SU-DHL-6 (cell line): ENCODE results near the gene CFAP298.

Source experiments
- H2AFZ ChIP-seq: fragments of 200-600 bp; sonication (generic); 2 replicates; pipeline ENCODE4 v1.6.1; 2014; ENCODE audit warnings: low read depth, mild to moderate bottlenecking, moderate library complexity, mixed read lengths, antibody characterized with exemption, low read length; ENCODE audit not compliant: severe bottlenecking
- H3F3A ChIP-seq: fragments of 200-600 bp; shearing (Covaris generic); 2 replicates; pipeline ENCODE4 v1.6.0; 2016; ENCODE audit warnings: antibody characterized with exemption, mild to moderate bottlenecking; ENCODE audit not compliant: insufficient read depth
- H3K27ac ChIP-seq: fragments of 200-600 bp; sonication (generic); 2 replicates; pipeline ENCODE4 v1.5.1; 2016; ENCODE audit warnings: low read depth, mild to moderate bottlenecking, low read length, moderate library complexity, mixed read lengths
- H3K27me3 ChIP-seq: fragments of 200-600 bp; sonication (generic), shearing (Covaris generic); 2 replicates; pipeline ENCODE4 v1.6.0; 2014; ENCODE audit warnings: mild to moderate bottlenecking, low read length
- H3K36me3 ChIP-seq: fragments of 200-600 bp; sonication (generic); 2 replicates; pipeline ENCODE4 v1.6.1; 2014; ENCODE audit warnings: mild to moderate bottlenecking, low read length, mixed read lengths
- H3K4me2 ChIP-seq: fragments of 300-600, 200-600 bp; shearing (Covaris generic), sonication (generic); 2 replicates; pipeline ENCODE4 v1.6.0; 2014; ENCODE audit warnings: low read length, low read depth, mild to moderate bottlenecking; ENCODE audit not compliant: poor library complexity, severe bottlenecking
- H3K4me3 ChIP-seq: fragments of 200-600 bp; sonication (generic); 2 replicates; pipeline ENCODE4 v1.5.1; 2014; ENCODE audit warnings: antibody characterized with exemption, low read length, mild to moderate bottlenecking, mixed read lengths; ENCODE audit not compliant: insufficient read depth, poor library complexity, severe bottlenecking
- H3K79me2 ChIP-seq: fragments of 200-600 bp; sonication (generic); 2 replicates; pipeline ENCODE4 v1.6.1; 2014; ENCODE audit warnings: mild to moderate bottlenecking, low read length, moderate library complexity; ENCODE audit not compliant: insufficient read depth
- H3K9ac ChIP-seq: fragments of 200-600 bp; sonication (generic); 2 replicates; pipeline ENCODE4 v1.7.0; 2014; ENCODE audit warnings: mild to moderate bottlenecking, low read length
- H3K9me2 ChIP-seq: fragments of 200-600 bp; sonication (generic); replicated peaks from 2 replicates; pipeline ENCODE4 v1.6.1; 2014; ENCODE audit warnings: low read length; ENCODE audit not compliant: insufficient read depth
- H3K9me3 ChIP-seq: fragments of 200-600 bp; sonication (generic); 2 replicates; pipeline ENCODE4 v1.6.1; 2014; ENCODE audit warnings: low read length, mixed read lengths; ENCODE audit not compliant: insufficient read depth
- H4K20me1 ChIP-seq: fragments of 200-600 bp; sonication (generic); 2 replicates; pipeline ENCODE4 v1.6.1; 2014; ENCODE audit warnings: low read depth, mild to moderate bottlenecking, antibody characterized with exemption, low read length, moderate library complexity, mixed read lengths
- CTCF ChIP-seq: fragments of 200-600 bp; sonication (generic); IDR thresholded peaks from one replicate; pipeline ENCODE4 v1.5.1; 2017; ENCODE audit warnings: antibody characterized with exemption, mild to moderate bottlenecking, low read length, moderate library complexity; ENCODE audit not compliant: insufficient read depth, poor library complexity, severe bottlenecking
- EZH2phosphoT487 ChIP-seq: fragments of 200-600 bp; sonication (generic), shearing (Covaris generic); conservative IDR thresholded peaks from 2 replicates; pipeline ENCODE4 v1.6.1; 2018; ENCODE audit warnings: mild to moderate bottlenecking, antibody characterized with exemption, low read length, moderate library complexity, mixed read lengths

Gene CFAP298

GRCh38 chr21:32599526-32599925 lies 12.7 kb downstream of the CFAP298 start:
- no peak overlapping the region for H3K9ac ChIP-seq
- TF ChIP-seq CTCF (no peak), EZH2phosphoT487 (no peak)
- no peaks in the 10 kb centered on the region for H4K20me1 ChIP-seq
- no peak overlapping the region for H3K4me2 ChIP-seq
- no peaks in the 10 kb centered on the region for H3K9me2 ChIP-seq
- H3F3A ChIP-seq = no peaks in the 10 kb centered on the region
- no peak overlapping the region for H2AFZ ChIP-seq
- no peak overlapping the region for H3K4me3 ChIP-seq
- no peaks in the 10 kb centered on the region; the same call in 1 of the 2 replicates for H3K36me3 ChIP-seq
- H3K27me3 ChIP-seq = no peaks in the 10 kb centered on the region
- H3K79me2 ChIP-seq = no peaks in the 10 kb centered on the region
- H3K27ac ChIP-seq = no peak overlapping the region
- no peaks in the 10 kb centered on the region for H3K9me3 ChIP-seq

GRCh38 chr21:32599091-32599490 lies 13.1 kb downstream of the CFAP298 start:
- Histone ChIP-seq H3K9me2 (no peaks in the 10 kb centered on the region), H2AFZ (no peak overlapping the region), H3K27me3 (no peaks in the 10 kb centered on the region), H4K20me1 (no peaks in the 10 kb centered on the region), H3K4me3 (no peak overlapping the region), H3K9ac (no peak overlapping the region), H3F3A (no peaks in the 10 kb centered on the region), H3K9me3 (no peaks in the 10 kb centered on the region), H3K79me2 (no peaks in the 10 kb centered on the region), H3K27ac (no peak overlapping the region), H3K4me2 (no peak overlapping the region), H3K36me3 (no peaks in the 10 kb centered on the region; the same call in 1 of the 2 replicates)
- TF ChIP-seq EZH2phosphoT487 = no peak
- no peak for TF ChIP-seq CTCF

GRCh38 chr21:32597205-32597604 lies 15.0 kb downstream of the CFAP298 start:
- H3K27ac ChIP-seq = no peak overlapping the region
- no peak overlapping the region for H3K4me2 ChIP-seq

More at GRCh38 chr21:32597205-32597604, 15.0 kb downstream of the CFAP298 start:
- Histone ChIP-seq H3K79me2 (no peaks in the 10 kb centered on the region), H3K9ac (no peak overlapping the region), H2AFZ (no peak overlapping the region), H3F3A (no peaks in the 10 kb centered on the region), H3K36me3 (no peaks in the 10 kb centered on the region; the same call in 1 of the 2 replicates), H3K4me3 (no peak overlapping the region), H3K9me2 (no peaks in the 10 kb centered on the region), H3K27me3 (no peaks in the 10 kb centered on the region), H3K9me3 (no peaks in the 10 kb centered on the region), H4K20me1 (no peaks in the 10 kb centered on the region)
- TF ChIP-seq EZH2phosphoT487 = no peak
- TF ChIP-seq CTCF = no peak
